Left hindlimb (tissue), 1 donor: ENCODE data around the gene C2CD2.
A peak's percentile ranks its signal among the peaks of the same experiment; 100 is the strongest.

Source experiments
- DNase-seq: peaks from one replicate; pipeline ENCODE4 v3.0.0-alpha.2; 2018

The C2CD2 gene

GRCh38 chr21:41881051-41881450 lies 72.8 kb downstream of the C2CD2 start:
- DNase-seq = no peak

- DNase-seq = no peak
These were observed 73.7 kb downstream of the C2CD2 start for GRCh38 chr21:41880153-41880552.

GRCh38 chr21:41879190-41879998 lies 74.4 kb downstream of the C2CD2 start, which contains the start of gene PRDM15:
PRDM15 (minus strand) TSS chr21:41879344; CDS start chr21:41860363, 18,981 bp downstream.
- peak; percentile 90 for DNase-seq

- peak; percentile 86 for DNase-seq
These were observed 75.0 kb downstream of the C2CD2 start for GRCh38 chr21:41878831-41879189.

GRCh38 chr21:41877901-41878830 lies 75.7 kb downstream of the C2CD2 start:
- DNase-seq = no peak

- DNase-seq = no peak
These were observed 76.7 kb downstream of the C2CD2 start for GRCh38 chr21:41876928-41877652.

GRCh38 chr21:41876396-41876795 lies 77.4 kb downstream of the C2CD2 start:
- DNase-seq = no peak

- no peak for DNase-seq
These were observed 78.7 kb downstream of the C2CD2 start for GRCh38 chr21:41875086-41875485.

- DNase-seq = no peak
These were observed 79.2 kb downstream of the C2CD2 start for GRCh38 chr21:41874611-41875010.

GRCh38 chr21:41873426-41873825 lies 80.4 kb downstream of the C2CD2 start:
- DNase-seq = no peak

GRCh38 chr21:41873005-41873404 lies 80.8 kb downstream of the C2CD2 start:
- no peak for DNase-seq

- no peak for DNase-seq
These were observed 82.4 kb downstream of the C2CD2 start for GRCh38 chr21:41871293-41872030.

- DNase-seq = no peak
These were observed 84.0 kb downstream of the C2CD2 start for GRCh38 chr21:41869771-41870170.

- DNase-seq = no peak
These were observed 85.6 kb downstream of the C2CD2 start for GRCh38 chr21:41868062-41868710.

- DNase-seq = no peak
These were observed 86.5 kb downstream of the C2CD2 start for GRCh38 chr21:41867313-41867712.

- DNase-seq = no peak
These were observed 87.5 kb downstream of the C2CD2 start for GRCh38 chr21:41866274-41866809.

GRCh38 chr21:41865002-41865777 lies 88.6 kb downstream of the C2CD2 start:
- DNase-seq = no peak

GRCh38 chr21:41864311-41865001 lies 89.4 kb downstream of the C2CD2 start:
- no peak for DNase-seq

GRCh38 chr21:41863439-41863740 lies 90.4 kb downstream of the C2CD2 start:
- no peak for DNase-seq

GRCh38 chr21:41861987-41862386 lies 91.8 kb downstream of the C2CD2 start:
- DNase-seq = no peak
